Measurements from ENCODE around the gene ANKRD44. TPM values are rescaled to one million over a fixed set of nuclear protein-coding genes. Genes with fewer than 3 reads are reported as not detected.

Gene ANKRD44
- total RNA-seq, 4 donors from 2014 or later: 24.4 to 51.8 (median 35.7) TPM

- Histone ChIP-seq H3K27me3 (peaks cover 8% of the 10 kb centered on the region), H3K9me3 (no peaks in the 10 kb centered on the region), H3K27ac (no peak overlapping the region), H3K36me3 (no peaks in the 10 kb centered on the region), H3K4me1 (peaks cover 0 to 5% (median 0%) of the 10 kb centered on the region in 3 donors), H3K4me3 (no peak overlapping the region)
- WGBS, 2 donors (ENCODE audit: low coverage in 1 of 2): 62 to 73% methylated on average over 9 to 11 of the region's 11 CpGs
- no peak for ATAC-seq
- no peak for TF ChIP-seq CTCF (IDR thresholded peaks at IDR 0.05)
- no peak for TF ChIP-seq EP300 (IDR thresholded peaks at IDR 0.05)
- no peak for TF ChIP-seq POLR2A (IDR thresholded peaks at IDR 0.05)
- no peak for TF ChIP-seq POLR2AphosphoS5 (IDR thresholded peaks at IDR 0.05)
Measured at GRCh38 chr2:197322724-197323720, 12.4 kb upstream of the ANKRD44 start.

GRCh38 chr2:197322143-197322542 lies 11.6 kb upstream of the ANKRD44 start:
- Histone ChIP-seq H3K36me3 (no peaks in the 10 kb centered on the region), H3K27ac (no peak overlapping the region), H3K4me3 (no peak overlapping the region), H3K9me3 (no peaks in the 10 kb centered on the region), H3K27me3 (peaks cover 8% of the 10 kb centered on the region), H3K4me1 (no peaks in the 10 kb centered on the region)
- TF ChIP-seq POLR2AphosphoS5 (IDR thresholded peaks at IDR 0.05): no peak
- no peak for TF ChIP-seq CTCF (IDR thresholded peaks at IDR 0.05)
- TF ChIP-seq POLR2A (IDR thresholded peaks at IDR 0.05): no peak
- no peak for TF ChIP-seq EP300 (IDR thresholded peaks at IDR 0.05)
- 83 to 88% methylated on average over 1 to 2 of the region's 2 CpGs for WGBS, 2 donors (ENCODE audit: low coverage in 1 of 2)
- ATAC-seq: no peak

GRCh38 chr2:197315371-197315770 lies 4.8 kb upstream of the ANKRD44 start:
- no peak overlapping the region for H3K27ac ChIP-seq
- no peak for ATAC-seq

GRCh38 chr2:197312186-197312585 lies 1.6 kb upstream of the ANKRD44 start:
- 82 to 100% methylated on average over 1 to 3 of the region's 3 CpGs for WGBS, 2 donors (ENCODE audit: low coverage in 1 of 2)
- Histone ChIP-seq H3K27me3 (no peaks in the 10 kb centered on the region), H3K27ac (no peak overlapping the region), H3K4me3 (no peak overlapping the region), H3K9me3 (no peaks in the 10 kb centered on the region), H3K4me1 (peaks cover 0 to 32% (median 8%) of the 10 kb centered on the region in 3 donors), H3K36me3 (no peaks in the 10 kb centered on the region)
- TF ChIP-seq EP300 (IDR thresholded peaks at IDR 0.05) (no peak), CTCF (IDR thresholded peaks at IDR 0.05) (no peak), POLR2A (IDR thresholded peaks at IDR 0.05) (no peak), POLR2AphosphoS5 (IDR thresholded peaks at IDR 0.05) (no peak)
- no peak for ATAC-seq

More at GRCh38 chr2:197315371-197315770, 4.8 kb upstream of the ANKRD44 start:
- Histone ChIP-seq H3K36me3 (no peaks in the 10 kb centered on the region), H3K4me1 (peaks cover 0 to 8% (median 4%) of the 10 kb centered on the region in 3 donors), H3K9me3 (no peaks in the 10 kb centered on the region), H3K4me3 (no peak overlapping the region), H3K27me3 (no peaks in the 10 kb centered on the region)
- TF ChIP-seq POLR2AphosphoS5 (IDR thresholded peaks at IDR 0.05): no peak
- TF ChIP-seq EP300 (IDR thresholded peaks at IDR 0.05): no peak
- TF ChIP-seq POLR2A (IDR thresholded peaks at IDR 0.05): no peak
- TF ChIP-seq CTCF (IDR thresholded peaks at IDR 0.05): no peak

Data from gastroesophageal sphincter (tissue), 4 donors.